TTC549 (cell line): ENCODE data around the gene GLDC.

Source experiments
- FAIRE-seq: peaks from 2 replicates; lab custom pipeline; 2012; peaks lifted over from hg19 to GRCh38; lab: Jason Lieb, UNC

GLDC gene

GRCh38 chr9:6620353-6620752, 25.2 kb downstream of the GLDC start:
- FAIRE-seq: no peak

DNA sequence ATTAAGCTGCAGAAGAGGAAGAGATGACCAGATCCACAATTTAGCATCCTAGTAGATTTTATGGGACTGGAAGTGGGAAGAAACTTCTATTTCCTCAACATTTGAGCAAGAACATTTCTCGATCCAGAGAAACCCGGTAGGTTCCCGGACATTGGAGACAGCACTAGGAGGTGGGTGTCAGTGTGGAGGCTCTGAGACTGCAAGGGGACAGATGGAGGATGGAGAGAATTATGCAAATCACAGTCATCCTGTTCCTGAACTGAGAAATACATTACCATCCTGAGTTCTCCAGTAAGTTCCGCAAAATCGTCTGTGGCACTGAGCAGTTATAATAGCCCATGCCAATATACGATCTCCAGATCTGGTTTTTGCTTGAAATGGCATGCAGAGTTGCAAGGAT, 25.6 kb downstream of the GLDC start:
- no peak for FAIRE-seq

DNA sequence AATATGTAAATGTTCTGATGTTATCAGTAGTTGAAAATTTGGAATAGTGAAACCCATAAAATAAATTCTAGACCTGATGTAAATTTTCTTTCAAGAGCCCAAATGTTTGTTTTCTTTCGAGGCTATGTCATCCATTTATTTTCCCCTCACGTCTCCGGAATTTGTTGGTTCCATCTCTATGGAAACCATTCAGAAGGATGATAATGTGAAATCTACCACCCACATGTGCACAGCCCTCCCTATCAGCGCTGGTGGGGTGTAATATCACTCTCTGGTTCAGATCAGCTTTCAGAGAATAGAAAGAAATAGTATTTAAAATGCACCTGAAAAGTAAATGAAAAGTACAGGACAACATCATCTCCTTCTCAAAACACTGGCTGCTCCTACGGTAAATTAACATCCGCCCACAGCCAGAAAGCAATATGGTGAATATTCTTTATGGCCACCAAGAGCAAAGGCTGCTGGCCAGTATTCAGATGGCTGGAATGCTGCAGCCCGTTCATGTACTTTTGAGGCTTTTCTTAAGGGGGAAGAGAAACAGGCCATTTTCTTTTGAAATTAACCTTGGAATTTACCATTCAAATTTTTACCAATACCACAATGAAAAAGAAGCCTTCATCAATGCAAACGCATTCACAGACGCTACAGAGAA, 28.5 kb downstream of the GLDC start:
- no peak for FAIRE-seq

DNA sequence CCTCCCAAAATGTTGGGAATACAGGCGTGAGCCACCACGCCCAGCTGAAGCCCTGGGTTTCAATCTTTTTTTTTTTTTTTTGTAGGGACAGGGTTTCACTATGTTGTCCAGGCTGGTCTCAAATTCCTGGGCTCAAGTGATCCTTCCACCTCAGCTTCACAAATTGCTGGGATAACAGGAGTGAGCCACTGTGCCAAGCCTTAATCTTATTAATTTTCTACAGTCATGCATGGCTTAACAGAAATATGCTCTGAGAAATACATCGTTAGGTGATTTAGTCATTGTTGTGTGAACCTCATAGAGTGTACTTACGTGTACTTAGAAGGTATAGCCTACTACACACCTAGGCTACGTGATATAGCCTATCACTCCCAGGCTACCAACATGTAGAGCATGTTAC, 31.0 kb downstream of the GLDC start:
- no peak for FAIRE-seq

- no peak for FAIRE-seq
These were observed 33.7 kb downstream of the GLDC start for GRCh38 chr9:6611865-6612264.

DNA sequence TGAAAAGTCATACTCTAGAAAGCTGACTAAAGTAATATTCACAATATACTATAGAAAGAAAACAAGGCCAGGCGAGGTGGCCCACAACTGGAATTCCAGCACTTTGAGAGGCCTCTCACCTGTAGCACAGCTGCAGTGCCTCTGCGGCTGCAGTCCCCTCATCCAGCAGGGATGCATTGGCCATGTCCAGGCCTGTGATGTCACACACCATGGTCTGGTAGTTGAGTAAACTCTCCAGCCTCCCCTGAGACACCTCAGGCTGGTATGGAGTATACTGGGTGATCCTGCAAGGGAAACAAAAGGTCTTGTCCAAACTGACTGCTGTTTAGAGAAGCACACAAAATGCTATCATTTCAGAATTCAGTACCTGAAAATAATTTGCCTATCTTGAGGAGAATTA, 35.5 kb downstream of the GLDC start:
- FAIRE-seq: no peak

- no peak for FAIRE-seq
These were observed 36.0 kb downstream of the GLDC start for GRCh38 chr9:6609497-6610016.

DNA sequence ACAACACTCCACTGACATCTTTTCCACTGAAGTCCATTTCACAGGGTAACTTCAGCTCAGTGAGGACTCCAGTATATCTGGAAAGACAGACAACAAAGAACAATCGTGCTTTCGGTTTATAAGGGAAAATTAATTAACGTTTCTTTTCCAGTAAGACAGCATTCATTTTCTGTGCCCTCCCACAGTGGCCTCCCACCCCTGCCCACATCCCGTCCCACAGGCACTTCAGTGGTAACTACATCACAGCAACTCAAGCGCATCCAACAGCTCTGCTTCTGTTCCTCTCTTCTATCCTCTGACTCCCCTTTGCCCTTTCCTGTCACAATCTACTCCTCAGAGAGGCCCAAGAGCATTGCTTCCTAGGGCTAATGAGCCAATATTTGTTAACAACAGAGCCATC, 40.3 kb downstream of the GLDC start:
- FAIRE-seq: no peak

GRCh38 chr9:6600426-6600825, 45.1 kb downstream of the GLDC start:
- no peak for FAIRE-seq

- no peak for FAIRE-seq
These were observed 45.5 kb downstream of the GLDC start for GRCh38 chr9:6600006-6600405.

DNA sequence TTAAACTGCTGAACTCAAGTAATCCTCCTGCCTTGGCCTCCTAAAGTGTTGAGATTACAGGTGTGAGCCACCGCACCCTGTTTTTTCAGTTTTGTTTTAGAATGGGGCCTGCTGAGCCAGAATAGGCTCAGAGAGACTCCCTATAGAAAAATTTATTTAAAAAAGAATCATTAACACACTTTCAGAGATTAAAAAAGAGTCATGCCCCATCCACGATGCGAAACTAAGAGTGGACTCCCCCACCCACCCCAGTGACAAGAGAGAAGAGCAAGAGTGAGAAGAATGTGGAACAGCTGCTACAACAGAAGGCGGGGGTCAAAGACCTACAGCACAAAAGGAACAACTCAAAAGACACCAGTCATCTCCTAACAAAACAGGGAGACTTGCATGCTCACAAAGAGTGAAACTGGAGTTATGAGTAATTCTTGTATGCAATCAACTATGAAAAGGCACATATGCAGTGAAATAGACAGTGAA, 47.2 kb downstream of the GLDC start:
- FAIRE-seq: no peak

GRCh38 chr9:6592791-6593190, 52.7 kb downstream of the GLDC start:
- FAIRE-seq: no peak

- no peak for FAIRE-seq
These were observed 53.3 kb downstream of the GLDC start for GRCh38 chr9:6592231-6592630.

DNA sequence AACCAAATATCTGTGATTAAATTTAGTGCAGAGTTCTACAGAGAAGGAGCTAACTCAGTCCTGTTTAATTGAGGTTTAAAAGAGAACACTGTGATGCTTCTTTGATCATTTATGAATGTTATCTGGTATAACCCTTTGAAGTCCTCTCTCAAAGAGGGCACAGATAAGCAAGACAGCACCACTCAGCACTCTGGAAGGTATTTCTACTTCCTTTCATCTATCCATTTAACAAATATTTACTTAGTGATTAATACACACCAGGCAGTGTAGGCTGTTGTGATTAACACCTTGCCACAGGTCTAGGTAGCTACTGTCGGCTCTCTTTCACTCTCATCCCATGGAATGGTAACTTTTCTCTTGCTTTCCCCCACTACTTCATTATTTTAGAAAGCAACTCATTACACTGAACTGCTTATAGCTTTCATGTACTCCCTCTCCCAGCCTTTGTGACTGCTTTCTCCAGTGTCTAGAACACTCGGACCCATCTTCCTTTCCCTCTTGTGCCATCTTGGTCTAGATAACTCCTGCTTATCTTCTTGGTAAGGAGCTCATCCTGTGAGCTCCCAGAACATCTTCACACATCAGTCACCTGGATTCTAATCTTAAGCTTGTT, 54.7 kb downstream of the GLDC start:
- no peak for FAIRE-seq

- no peak for FAIRE-seq
These were observed 55.2 kb downstream of the GLDC start for GRCh38 chr9:6590334-6590733.

DNA sequence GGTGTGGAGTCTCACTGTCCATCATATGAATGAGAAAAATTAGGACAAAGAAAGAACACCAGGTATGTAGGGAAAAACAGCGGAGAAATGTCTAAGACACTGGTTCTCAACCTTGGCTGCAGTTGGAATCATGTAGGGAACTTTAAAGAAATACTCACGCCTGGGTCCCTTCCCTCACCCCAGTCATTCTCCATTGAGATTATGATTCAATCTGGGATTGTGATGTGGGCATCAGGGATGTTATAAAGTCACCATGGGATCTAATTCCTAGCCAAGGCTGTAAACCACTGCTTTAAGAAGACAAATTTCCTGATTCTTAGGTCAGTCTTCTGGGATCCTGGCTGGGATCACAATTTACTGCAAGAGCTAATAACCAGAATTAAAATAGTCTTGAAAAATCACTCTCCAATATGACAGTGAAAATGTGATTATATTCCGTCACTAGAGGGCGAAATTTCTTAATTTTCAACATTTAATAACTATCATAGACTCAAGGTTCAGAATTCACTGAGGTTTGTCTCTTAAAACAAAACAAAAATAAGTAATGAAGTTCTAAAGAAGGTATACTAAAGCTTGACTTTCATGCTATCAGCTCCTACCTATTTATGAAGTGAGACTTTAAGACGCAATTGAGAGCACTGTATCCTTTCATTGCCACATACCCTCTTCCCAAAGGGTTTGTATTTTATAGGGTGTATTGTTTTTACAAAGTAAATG, 60.5 kb downstream of the GLDC start:
- peak; percentile 69 for FAIRE-seq

DNA sequence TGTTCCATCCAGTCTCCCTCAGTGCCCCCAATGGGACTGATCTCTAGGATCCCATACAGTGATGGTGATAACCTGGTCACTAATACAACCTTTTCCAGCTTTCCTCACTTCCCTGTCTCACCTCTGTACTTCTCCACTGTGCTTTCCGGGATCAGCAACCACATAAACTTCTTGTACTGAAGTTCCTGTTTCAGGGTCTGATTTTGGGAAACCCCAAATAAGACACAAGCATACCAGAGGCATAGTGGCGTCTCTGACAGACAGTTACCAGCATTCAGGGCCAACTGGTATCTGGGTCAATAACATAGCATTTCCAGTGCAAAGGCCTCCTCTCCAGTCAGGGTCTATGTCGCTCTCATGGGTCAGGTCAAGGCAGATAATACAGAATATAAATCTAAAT, 64.3 kb downstream of the GLDC start:
- FAIRE-seq: no peak

DNA sequence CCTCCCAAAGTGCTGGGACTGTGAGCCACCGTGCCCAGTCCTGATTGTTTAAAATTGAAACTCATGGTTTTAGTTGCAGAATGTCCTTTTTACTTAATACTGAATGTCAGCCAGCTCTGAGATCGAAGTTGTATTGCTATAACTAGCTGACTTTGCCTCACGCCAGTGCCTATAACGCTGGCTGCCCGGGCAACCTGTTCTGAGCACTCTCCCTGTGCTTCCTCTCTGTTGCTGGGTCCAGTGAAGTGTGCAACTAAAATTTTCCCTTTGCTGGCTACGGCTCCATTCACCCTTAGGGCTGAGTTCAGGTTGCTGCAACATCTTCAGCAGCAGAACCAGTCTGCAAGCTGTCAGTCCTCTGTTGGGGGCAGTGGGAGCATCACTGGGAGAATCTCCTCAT, 65.9 kb downstream of the GLDC start:
- FAIRE-seq: no peak

DNA sequence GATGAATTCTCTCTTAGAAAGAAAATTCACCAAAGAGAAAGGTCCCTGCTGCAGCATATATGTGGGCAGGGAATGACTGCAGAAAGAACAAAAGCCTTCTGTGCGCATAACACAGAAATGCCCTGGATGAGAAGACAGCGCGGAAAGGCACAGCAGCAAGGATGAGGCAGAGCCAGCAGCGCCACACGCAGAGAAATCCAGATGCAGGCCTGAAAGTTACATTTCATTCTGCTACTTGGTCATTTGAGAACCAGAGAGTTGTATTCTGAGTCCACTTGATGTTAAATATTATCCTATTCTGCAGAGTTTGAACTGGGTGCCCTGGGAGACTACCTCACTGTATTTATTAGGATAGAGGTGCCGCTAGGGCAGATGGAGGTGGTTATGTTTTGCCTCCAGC, 68.5 kb downstream of the GLDC start:
- no peak for FAIRE-seq

- no peak for FAIRE-seq
These were observed 70.0 kb downstream of the GLDC start for GRCh38 chr9:6575324-6576034.

GRCh38 chr9:6567140-6567591, 78.4 kb downstream of the GLDC start:
- no peak for FAIRE-seq

- FAIRE-seq: no peak
These were observed 79.0 kb downstream of the GLDC start for GRCh38 chr9:6566409-6567139.
